ENCODE results near the gene SPATA12.

GRCh38 chr3:57093489-57093888, 33.0 kb downstream of the SPATA12 start:
- TF ChIP-seq, protein P1, sequence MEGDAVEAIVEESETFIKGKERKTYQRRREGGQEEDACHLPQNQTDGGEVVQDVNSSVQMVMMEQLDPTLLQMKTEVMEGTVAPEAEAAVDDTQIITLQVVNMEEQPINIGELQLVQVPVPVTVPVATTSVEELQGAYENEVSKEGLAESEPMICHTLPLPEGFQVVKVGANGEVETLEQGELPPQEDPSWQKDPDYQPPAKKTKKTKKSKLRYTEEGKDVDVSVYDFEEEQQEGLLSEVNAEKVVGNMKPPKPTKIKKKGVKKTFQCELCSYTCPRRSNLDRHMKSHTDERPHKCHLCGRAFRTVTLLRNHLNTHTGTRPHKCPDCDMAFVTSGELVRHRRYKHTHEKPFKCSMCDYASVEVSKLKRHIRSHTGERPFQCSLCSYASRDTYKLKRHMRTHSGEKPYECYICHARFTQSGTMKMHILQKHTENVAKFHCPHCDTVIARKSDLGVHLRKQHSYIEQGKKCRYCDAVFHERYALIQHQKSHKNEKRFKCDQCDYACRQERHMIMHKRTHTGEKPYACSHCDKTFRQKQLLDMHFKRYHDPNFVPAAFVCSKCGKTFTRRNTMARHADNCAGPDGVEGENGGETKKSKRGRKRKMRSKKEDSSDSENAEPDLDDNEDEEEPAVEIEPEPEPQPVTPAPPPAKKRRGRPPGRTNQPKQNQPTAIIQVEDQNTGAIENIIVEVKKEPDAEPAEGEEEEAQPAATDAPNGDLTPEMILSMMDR (IDR thresholded peaks at IDR 0.05) = no peak
- no peak for TF ChIP-seq POLR2A (IDR thresholded peaks at IDR 0.05)
